Duodenal mucosa (tissue), 2 donors: ENCODE data around the gene TXN.
"Not testable (repeated sequence)": the region's sequence is repeated elsewhere in the genome, so short reads cannot be mapped to it uniquely, and the experiment has no call there.

Source experiments
- H3K27ac ChIP-seq: one replicate; pipeline ENCODE4 v1.7.0; 2013; ENCODE audit warnings: low read depth, low read length
- H3K27me3 ChIP-seq, 2 donors: one replicate each; pipeline ENCODE4 v1.7.0; 2013; ENCODE audit warnings: low read length in 2 of 2, control low read depth in 1 of 2; ENCODE audit not compliant: insufficient read depth in 2 of 2, control insufficient read depth in 1 of 2
- H3K36me3 ChIP-seq, 2 donors: one replicate each; pipeline ENCODE4 v1.7.0; 2013; ENCODE audit warnings: low read length in 2 of 2, control low read depth in 1 of 2; ENCODE audit not compliant: insufficient read depth in 2 of 2, control insufficient read depth in 1 of 2
- H3K4me1 ChIP-seq, 2 donors: one replicate each; pipeline ENCODE4 v1.7.0; 2013; ENCODE audit warnings: low read length in 2 of 2, control low read depth in 1 of 2; ENCODE audit not compliant: insufficient read depth in 2 of 2, control insufficient read depth in 1 of 2
- H3K4me3 ChIP-seq, 2 donors: one replicate each; pipeline ENCODE4 v1.7.0; 2013; ENCODE audit warnings: low read length in 2 of 2, low read depth in 1 of 2
- H3K9ac ChIP-seq, 2 donors: one replicate each; pipeline ENCODE4 v1.7.0; 2013; ENCODE audit warnings: low read length in 2 of 2, low read depth in 1 of 2
- H3K9me3 ChIP-seq, 2 donors: one replicate each; pipeline ENCODE4 v1.7.0; 2013; ENCODE audit warnings: low read length in 2 of 2, control low read depth in 1 of 2; ENCODE audit not compliant: control insufficient read depth in 1 of 2

TXN gene

GRCh38 chr9:110197330-110198187 lies 58.7 kb downstream of the TXN start:
- Histone ChIP-seq H3K36me3 (peaks cover 0 to 8% of the 10 kb centered on the region in 2 donors), H3K9ac (peak overlapping the region; percentile 10 to 54), H3K9me3 (no peaks in the 10 kb centered on the region), H3K27ac (peak overlapping the region; percentile 68), H3K4me1 (peaks cover 48 to 55% of the 10 kb centered on the region in 2 donors), H3K27me3 (no peaks in the 10 kb centered on the region), H3K4me3 (peak overlapping the region in 1 of 2 donors; percentile 7)

- not testable (repeated sequence) for H3K27me3 ChIP-seq, H3K36me3 ChIP-seq, H3K9me3 ChIP-seq, H3K9ac ChIP-seq, H3K4me3 ChIP-seq, H3K27ac ChIP-seq
- peaks cover 47% of the 10 kb centered on the region in 2 donors for H3K4me1 ChIP-seq
Measured at GRCh38 chr9:110196084-110196499, 60.2 kb downstream of the TXN start.
